H9 (cell line): Measurements from ENCODE around the gene SRPX2. TPM values are rescaled to one million over a fixed set of nuclear protein-coding genes. Genes with fewer than 3 reads are reported as not detected.

Experiments used
- DNase-seq: peaks from one replicate; pipeline ENCODE4 v3.0.0-alpha.2; 2017
- H2AFZ ChIP-seq: one replicate; pipeline ENCODE4 v1.6.1; 2013; ENCODE audit warnings: mild to moderate bottlenecking, low read length, control low read depth, moderate library complexity
- H2AK5ac ChIP-seq: 2 replicates; pipeline ENCODE4 v1.6.1; 2013; ENCODE audit warnings: low read length, control low read depth, mixed read lengths; ENCODE audit not compliant: insufficient read length
- H2BK120ac ChIP-seq: one replicate; pipeline ENCODE4 v1.6.1; 2013; ENCODE audit warnings: low read depth, mild to moderate bottlenecking, low read length, control low read depth, inconsistent platforms; ENCODE audit not compliant: poor library complexity, severe bottlenecking
- H2BK12ac ChIP-seq: 2 replicates; pipeline ENCODE4 v1.6.1; 2013; ENCODE audit warnings: low read length, control low read depth, mixed read lengths, low read depth; ENCODE audit not compliant: insufficient read length
- H2BK15ac ChIP-seq: 2 replicates; pipeline ENCODE4 v1.6.1; 2013; ENCODE audit warnings: low read depth, low read length, control low read depth
- H2BK20ac ChIP-seq: one replicate; pipeline ENCODE4 v1.6.1; 2013; ENCODE audit warnings: low read depth, mild to moderate bottlenecking, low read length, control low read depth, inconsistent platforms; ENCODE audit not compliant: poor library complexity, severe bottlenecking
- H2BK5ac ChIP-seq: 2 replicates; pipeline ENCODE4 v1.6.1; 2013; ENCODE audit warnings: low read length, control low read depth, mixed read lengths; ENCODE audit not compliant: insufficient read length
- H3K14ac ChIP-seq: 2 replicates; pipeline ENCODE4 v1.6.1; 2013; ENCODE audit warnings: low read length, control low read depth; ENCODE audit not compliant: insufficient read depth
- H3K18ac ChIP-seq: 2 replicates; pipeline ENCODE4 v1.6.1; 2013; ENCODE audit warnings: low read depth, mild to moderate bottlenecking, mixed read lengths, low read length, control low read depth; ENCODE audit not compliant: insufficient read length
- H3K23ac ChIP-seq: 2 replicates; pipeline ENCODE4 v1.6.1; 2013; ENCODE audit warnings: low read length, control low read depth, mixed read lengths, low read depth; ENCODE audit not compliant: insufficient read length
- H3K23me2 ChIP-seq: 2 replicates; pipeline ENCODE4 v1.6.1; 2013; ENCODE audit warnings: low read depth, mild to moderate bottlenecking, mixed read lengths, low read length, control low read depth; ENCODE audit not compliant: insufficient read length, poor library complexity, severe bottlenecking
- H3K27ac ChIP-seq: 2 replicates; pipeline ENCODE4 v1.5.1; 2013; ENCODE audit warnings: low read length, control low read depth, mixed read lengths, low read depth; ENCODE audit not compliant: insufficient read length
- H3K27me3 ChIP-seq: 2 replicates; pipeline ENCODE4 v1.6.1; 2013; ENCODE audit warnings: low read length, control low read depth, inconsistent platforms; ENCODE audit not compliant: insufficient read depth
- H3K4ac ChIP-seq: 2 replicates; pipeline ENCODE4 v1.6.1; 2013; ENCODE audit warnings: low read depth, mild to moderate bottlenecking, control low read depth, inconsistent platforms, low read length, moderate library complexity
- H3K4me1 ChIP-seq: 2 replicates; pipeline ENCODE4 v1.6.1; 2013; ENCODE audit warnings: low read length, control low read depth, inconsistent platforms; ENCODE audit not compliant: insufficient read depth
- H3K4me2 ChIP-seq: 2 replicates; pipeline ENCODE4 v1.6.1; 2013; ENCODE audit warnings: low read length, control low read depth, mixed read lengths; ENCODE audit not compliant: insufficient read length, insufficient read depth
- H3K56ac ChIP-seq: 2 replicates; pipeline ENCODE4 v1.6.1; 2013; ENCODE audit warnings: low read depth, mild to moderate bottlenecking, mixed read lengths, low read length, control low read depth; ENCODE audit not compliant: insufficient read length
- H3K79me1 ChIP-seq: 2 replicates; pipeline ENCODE4 v1.6.1; 2013; ENCODE audit warnings: low read depth, mild to moderate bottlenecking, moderate library complexity, low read length, control low read depth, inconsistent platforms; ENCODE audit not compliant: insufficient read depth, poor library complexity, severe bottlenecking
- H3K79me2 ChIP-seq: 2 replicates; pipeline ENCODE4 v1.6.1; 2013; ENCODE audit warnings: low read length, control low read depth, inconsistent platforms; ENCODE audit not compliant: insufficient read depth
- H3K9ac ChIP-seq: 2 replicates; pipeline ENCODE4 v1.6.1; 2013; ENCODE audit warnings: low read length, control low read depth, mixed read lengths; ENCODE audit not compliant: insufficient read length; ENCODE audit errors: extremely low read depth
- H3K9me3 ChIP-seq: one replicate; pipeline ENCODE4 v1.6.1; 2013; ENCODE audit warnings: low read depth, low read length, inconsistent platforms; ENCODE audit not compliant: control insufficient read depth
- H3T11ph ChIP-seq: one replicate; pipeline ENCODE4 v1.6.1; 2013; ENCODE audit warnings: mild to moderate bottlenecking, low read length, control low read depth, inconsistent platforms
- H4K20me1 ChIP-seq: one replicate; pipeline ENCODE4 v1.6.1; 2013; ENCODE audit not compliant: control insufficient read depth, insufficient read length, insufficient read depth
- H4K5ac ChIP-seq: 2 replicates; pipeline ENCODE4 v1.6.1; 2013; ENCODE audit warnings: low read depth, mild to moderate bottlenecking, mixed read lengths, low read length, control low read depth; ENCODE audit not compliant: insufficient read length
- H4K8ac ChIP-seq: replicated peaks from 2 replicates; pipeline ENCODE4 v1.6.1; 2013; ENCODE audit warnings: low read length, control low read depth, mixed read lengths, low read depth; ENCODE audit not compliant: insufficient read length
- H4K91ac ChIP-seq: 2 replicates; pipeline ENCODE4 v1.6.1; 2013; ENCODE audit warnings: low read depth, mild to moderate bottlenecking, moderate library complexity, mixed read lengths, low read length, control low read depth; ENCODE audit not compliant: insufficient read length
- H3K27ac Mint-ChIP-seq, 3 experiments: 2 replicates in 2 of 3; 3 replicates in 1 of 3; pipeline ENCODE4 v1.8.0; 2020 to 2021; ENCODE audit warnings: mixed read lengths in 3 of 3, mild to moderate bottlenecking in 1 of 3, moderate library complexity in 1 of 3
- H3K27me3 Mint-ChIP-seq: 2 replicates; pipeline ENCODE4 v1.8.0; 2021; ENCODE audit warnings: low read depth, mild to moderate bottlenecking, moderate library complexity, mixed read lengths
- H3K36me3 Mint-ChIP-seq, 3 experiments: 2 replicates in 2 of 3; 3 replicates in 1 of 3; pipeline ENCODE4 v1.8.0; 2020 to 2021; ENCODE audit warnings: low read depth in 3 of 3, mixed read lengths in 3 of 3; ENCODE audit not compliant: insufficient read depth in 1 of 3
- H3K4me1 Mint-ChIP-seq, 2 experiments: 2 replicates each; pipeline ENCODE4 v1.8.0; 2020; ENCODE audit warnings: mixed read lengths in 2 of 2
- H3K4me3 Mint-ChIP-seq, 2 experiments: 2 replicates in 1 of 2; 3 replicates in 1 of 2; pipeline ENCODE4 v1.8.0; 2020 to 2021; ENCODE audit warnings: mild to moderate bottlenecking in 2 of 2, mixed read lengths in 2 of 2, moderate library complexity in 1 of 2
- H3K9me3 Mint-ChIP-seq, 2 experiments: 2 replicates in 1 of 2; 3 replicates in 1 of 2; pipeline ENCODE4 v1.8.0; 2020; ENCODE audit warnings: mild to moderate bottlenecking in 2 of 2, mixed read lengths in 2 of 2, moderate library complexity in 1 of 2
- CTCF ChIP-seq: fragments of 200-600 bp; sonication (generic); conservative IDR thresholded peaks from 3 replicates; pipeline ENCODE4 v1.8.0; 2021; ENCODE audit warnings: antibody characterized with exemption, mild to moderate bottlenecking
- WGBS: extraction: QIAGEN DNeasy Blood & Tissue Kit; methylation state at CpG from one replicate; pipeline ENCODE4 v1.1.7; 2013; ENCODE audit warnings: missing lambda C conversion rate, low lambda C conversion rate, mixed read lengths; ENCODE audit not compliant: insufficient read length; ENCODE audit errors: extremely low coverage; 5-methylcytosine and 5-hydroxymethylcytosine counted together
- total RNA-seq: library from RNA; stranded (reverse); gene quantifications from 2 replicates; pipeline ENCODE4 v1.2.1, GENCODE V29; 2021

The SRPX2 gene
- total RNA-seq, 1 experiment from 2014 or later: not detected

- H4K5ac ChIP-seq: no peak overlapping the region
- H3K27ac Mint-ChIP-seq: no peak overlapping the region
- no peak overlapping the region for H4K91ac ChIP-seq
- H3K18ac ChIP-seq: no peak overlapping the region
- peaks cover 3% of the 10 kb centered on the region for H3K27me3 Mint-ChIP-seq
- no peaks in the 10 kb centered on the region for H3K4me1 ChIP-seq
- H2BK5ac ChIP-seq: no peak overlapping the region
- H2BK20ac ChIP-seq: no peak overlapping the region
- TF ChIP-seq CTCF: no peak
- H3K4ac ChIP-seq: no peak overlapping the region
- H2BK120ac ChIP-seq: no peak overlapping the region
- no peak overlapping the region for H2BK12ac ChIP-seq
- H3K27ac ChIP-seq: no peak overlapping the region
- H3K79me2 ChIP-seq: no peaks in the 10 kb centered on the region
- peaks cover 42 to 64% of the 10 kb centered on the region in 2 experiments for H3K9me3 Mint-ChIP-seq
- no peak overlapping the region for H4K8ac ChIP-seq
- H3K27me3 ChIP-seq: no peaks in the 10 kb centered on the region
- peaks cover 0 to 3% (median 0%) of the 10 kb centered on the region in 3 experiments; a peak in 1 of 7 replicates for H3K36me3 Mint-ChIP-seq
- DNase-seq: no peak
- no peaks in the 10 kb centered on the region for H3K79me1 ChIP-seq
- H3K4me3 Mint-ChIP-seq: no peak overlapping the region
- H3K14ac ChIP-seq: no peak overlapping the region
- H3K23me2 ChIP-seq: no peaks in the 10 kb centered on the region
- H3K9me3 ChIP-seq: peaks cover 6% of the 10 kb centered on the region
- no CpG with 5 or more reads among the region's 3 CpGs for WGBS
- H2AFZ ChIP-seq: no peak overlapping the region
- H4K20me1 ChIP-seq: no peaks in the 10 kb centered on the region
- H2AK5ac ChIP-seq: no peak overlapping the region
- H3K4me2 ChIP-seq: no peak overlapping the region
- H3K56ac ChIP-seq: no peak overlapping the region
- no peak overlapping the region for H3T11ph ChIP-seq
- H2BK15ac ChIP-seq: no peak overlapping the region
- H3K23ac ChIP-seq: no peak overlapping the region
- H3K4me1 Mint-ChIP-seq: no peaks in the 10 kb centered on the region
- no peak overlapping the region for H3K9ac ChIP-seq
These were observed 66.8 kb downstream of the SRPX2 start for GRCh38 chrX:100710816-100711215.
